Stimulated activated memory B cell treated with anti-CD40 and anti-IgM and Interleukin-4, amounts not matched to agents 10 μg/mL and 1 μg/mL and 100 μg/mL, for 72 hours (primary cell): ENCODE results near the gene PRICKLE2.

Experiments used
- ATAC-seq: fragments of 150-1000 bp; cut with Tn5 transposase; 2 replicates; pipeline ENCODE4 v1.10.0; 2021
- H3K27ac Mint-ChIP-seq: one replicate; pipeline ENCODE4 v1.8.0; 2022; ENCODE audit warnings: mild to moderate bottlenecking, mixed read lengths
- H3K27me3 Mint-ChIP-seq: one replicate; pipeline ENCODE4 v1.8.0; 2022; ENCODE audit warnings: mixed read lengths
- H3K36me3 Mint-ChIP-seq: one replicate; pipeline ENCODE4 v1.8.0; 2022; ENCODE audit warnings: mixed read lengths
- H3K4me1 Mint-ChIP-seq: one replicate; pipeline ENCODE4 v1.8.0; 2022; ENCODE audit warnings: mixed read lengths
- H3K4me3 Mint-ChIP-seq: one replicate; pipeline ENCODE4 v1.8.0; 2022; ENCODE audit warnings: mild to moderate bottlenecking, moderate library complexity, mixed read lengths
- H3K9me3 Mint-ChIP-seq: one replicate; pipeline ENCODE4 v1.8.0; 2022; ENCODE audit warnings: mixed read lengths

The PRICKLE2 gene

DNA sequence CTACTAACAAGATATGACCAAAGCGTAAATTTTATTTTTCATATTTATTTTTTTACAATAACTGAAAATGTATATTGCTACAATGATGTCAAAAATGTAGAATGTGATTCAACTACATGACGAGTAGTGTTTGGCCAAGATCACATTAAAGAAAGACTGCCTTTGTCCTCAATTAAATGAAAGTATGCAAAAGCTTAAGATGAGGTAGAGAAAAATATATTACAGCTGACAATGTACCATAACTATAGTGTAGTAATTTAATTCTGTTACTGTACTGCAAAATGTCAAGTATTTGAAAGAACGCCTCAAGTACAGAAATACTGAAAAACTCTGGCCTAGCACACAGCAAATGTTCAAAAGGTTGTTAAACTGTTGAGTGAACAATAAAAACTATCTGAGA is 9.7 kb downstream of the PRICKLE2 start:
- H3K9me3 Mint-ChIP-seq = no peaks in the 10 kb centered on the region

DNA sequence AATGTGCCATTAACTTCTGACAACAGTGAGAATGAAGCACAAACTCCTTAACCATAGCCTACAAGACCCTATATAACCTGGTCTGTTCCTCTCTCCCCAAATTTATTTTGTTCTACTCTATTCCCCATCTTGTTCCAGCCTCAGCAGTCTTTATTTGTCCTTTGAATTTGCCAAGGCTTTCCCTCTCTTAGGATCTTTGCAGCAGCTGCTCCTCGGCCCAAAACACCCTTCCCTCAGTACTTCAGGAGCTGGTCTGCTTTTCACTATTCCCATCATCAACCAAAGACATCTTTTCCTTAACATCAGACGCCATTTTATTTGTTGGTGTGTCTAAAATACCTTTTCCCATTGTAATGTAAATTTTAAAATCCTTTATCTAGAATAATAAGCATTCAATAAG is 10.2 kb downstream of the PRICKLE2 start:
- no peaks in the 10 kb centered on the region for H3K27me3 Mint-ChIP-seq
- no peaks in the 10 kb centered on the region for H3K36me3 Mint-ChIP-seq
- no peak overlapping the region for H3K4me3 Mint-ChIP-seq
- H3K9me3 Mint-ChIP-seq = no peaks in the 10 kb centered on the region
- H3K4me1 Mint-ChIP-seq = peaks cover 3% of the 10 kb centered on the region
- no peak for ATAC-seq
- no peak overlapping the region for H3K27ac Mint-ChIP-seq

More for the DNA sequence above, 9.7 kb downstream of the PRICKLE2 start:
- no peaks in the 10 kb centered on the region for H3K36me3 Mint-ChIP-seq
- no peak overlapping the region for H3K27ac Mint-ChIP-seq
- peaks cover 6% of the 10 kb centered on the region for H3K4me1 Mint-ChIP-seq
- no peaks in the 10 kb centered on the region for H3K27me3 Mint-ChIP-seq
- no peak for ATAC-seq
- H3K4me3 Mint-ChIP-seq = no peak overlapping the region

DNA sequence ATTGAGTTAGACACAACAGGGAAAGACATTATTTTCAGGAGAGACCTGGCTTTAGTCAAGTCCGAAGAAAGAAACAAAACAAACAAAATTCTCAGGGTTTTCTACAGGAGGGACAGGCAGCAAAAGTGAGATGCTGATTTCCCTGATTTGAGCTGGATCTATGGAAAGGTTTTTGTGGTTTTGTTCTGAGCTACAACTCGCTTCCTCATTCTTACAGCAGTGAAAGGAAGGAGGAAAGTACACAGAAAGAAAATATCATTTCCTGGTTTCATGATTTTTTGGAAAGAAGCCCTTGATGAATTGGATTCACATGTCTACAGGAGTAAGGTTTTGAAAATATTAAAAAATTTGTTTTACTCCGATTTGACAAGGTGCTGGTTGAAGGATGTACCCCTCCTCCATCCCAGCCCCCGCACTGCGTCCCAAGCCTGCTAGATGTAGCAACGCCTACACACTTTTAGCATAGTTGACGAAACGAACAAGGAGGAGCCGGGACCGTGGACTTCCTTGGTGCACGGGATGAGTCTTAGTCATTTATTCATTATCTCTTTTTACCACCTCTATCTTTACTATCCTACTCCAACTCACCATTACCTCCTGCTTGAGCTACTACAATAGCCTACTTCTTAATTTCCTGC is 10.8 kb downstream of the PRICKLE2 start:
- Mint-ChIP-seq H3K36me3 (no peaks in the 10 kb centered on the region), H3K4me1 (no peaks in the 10 kb centered on the region), H3K27ac (no peak overlapping the region), H3K27me3 (no peaks in the 10 kb centered on the region), H3K9me3 (no peaks in the 10 kb centered on the region), H3K4me3 (no peak overlapping the region)
- no peak for ATAC-seq

DNA sequence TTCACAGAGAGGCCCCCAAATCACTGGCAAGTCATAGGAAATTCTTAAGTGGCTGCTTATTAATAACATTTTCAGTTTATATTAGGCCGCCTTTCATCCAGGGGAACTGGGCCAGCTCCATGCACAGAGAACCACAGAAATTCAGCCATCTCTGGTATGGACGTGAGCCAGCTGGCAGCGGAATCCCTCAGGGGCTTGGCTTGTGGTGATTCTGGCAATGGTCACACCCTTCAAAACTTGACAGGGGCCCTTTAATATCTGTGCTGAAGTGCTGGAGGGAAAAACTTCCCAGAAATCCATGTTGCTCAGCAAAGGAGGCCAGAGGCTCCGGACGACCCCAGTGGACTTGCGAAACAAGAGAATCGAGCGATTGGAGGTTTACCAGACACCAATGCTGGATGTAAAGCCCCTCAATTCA is 11.3 kb downstream of the PRICKLE2 start:
- no peak overlapping the region for H3K4me3 Mint-ChIP-seq
- no peaks in the 10 kb centered on the region for H3K9me3 Mint-ChIP-seq
- ATAC-seq = no peak
- H3K4me1 Mint-ChIP-seq = no peaks in the 10 kb centered on the region
- no peaks in the 10 kb centered on the region for H3K36me3 Mint-ChIP-seq
- H3K27me3 Mint-ChIP-seq = no peaks in the 10 kb centered on the region
- H3K27ac Mint-ChIP-seq = no peak overlapping the region

DNA sequence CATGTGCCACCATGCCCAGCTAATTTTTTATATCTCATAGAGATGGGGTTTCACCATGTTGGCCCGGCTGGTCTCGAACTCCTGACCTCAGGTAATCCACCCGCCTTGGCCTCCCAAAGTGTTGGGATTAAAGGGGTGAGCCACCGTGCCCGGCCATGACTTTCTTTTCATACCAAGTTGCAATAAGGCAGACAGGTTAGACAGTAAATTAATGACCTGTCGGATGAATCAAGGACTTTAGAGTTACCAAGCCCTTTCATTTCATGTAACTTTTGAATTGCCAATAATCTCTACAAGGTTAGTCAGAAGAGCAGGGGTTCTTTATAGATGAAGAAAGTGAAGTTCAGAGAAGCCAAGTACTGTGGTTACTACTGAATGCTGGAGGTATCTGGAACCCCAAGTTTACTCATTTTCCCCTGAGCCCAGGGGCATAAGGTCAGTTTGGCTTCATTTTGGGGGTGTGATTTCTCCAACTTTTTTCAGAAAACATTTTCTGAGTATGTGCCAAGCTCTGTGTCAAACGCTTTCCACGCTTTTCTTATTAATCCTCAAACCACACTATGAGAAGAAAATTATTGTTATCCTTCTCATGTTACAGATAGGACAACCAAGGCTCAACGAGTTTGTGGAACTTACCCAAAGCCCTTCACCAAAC is 11.9 kb downstream of the PRICKLE2 start:
- no peak for ATAC-seq
- Mint-ChIP-seq H3K4me1 (no peaks in the 10 kb centered on the region), H3K36me3 (no peaks in the 10 kb centered on the region), H3K4me3 (no peak overlapping the region), H3K27me3 (no peaks in the 10 kb centered on the region), H3K9me3 (no peaks in the 10 kb centered on the region), H3K27ac (no peak overlapping the region)

DNA sequence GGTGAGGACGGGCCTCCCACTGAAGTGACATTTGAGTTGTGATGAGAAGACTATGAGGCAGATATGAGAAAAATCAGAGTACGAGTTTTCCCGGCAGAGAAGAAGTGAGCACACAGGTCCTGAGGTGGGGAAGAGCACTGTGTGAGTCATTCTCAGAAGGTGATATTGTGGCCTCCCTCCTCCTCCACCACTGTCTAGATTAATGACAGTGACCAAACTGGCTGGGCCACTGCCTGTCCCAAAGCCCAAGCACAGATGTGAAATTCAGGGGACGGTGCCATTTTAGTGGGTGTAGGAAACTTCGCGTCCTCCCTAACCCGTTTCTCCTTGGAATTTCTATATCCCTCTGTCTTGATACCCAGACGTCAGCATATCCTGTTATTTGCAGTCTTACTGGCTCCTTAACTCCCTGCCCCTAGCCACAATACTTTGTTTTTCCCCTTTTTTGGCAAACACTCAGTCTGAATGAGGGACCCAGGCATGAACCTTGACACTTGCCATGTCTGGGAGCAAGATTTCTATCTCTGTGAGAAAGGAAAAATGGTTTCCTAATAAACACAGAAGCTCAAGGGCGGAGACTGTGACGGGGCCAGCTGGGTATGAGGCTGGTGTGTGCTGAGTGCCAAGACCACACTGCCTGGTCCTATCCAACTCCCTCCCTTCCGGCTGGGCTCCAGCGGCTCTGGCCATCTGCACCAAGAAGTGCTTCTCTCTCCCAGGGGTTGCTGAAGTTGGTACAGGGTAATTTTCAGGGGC is 15.2 kb downstream of the PRICKLE2 start:
- Mint-ChIP-seq H3K4me1 (no peaks in the 10 kb centered on the region), H3K27ac (no peak overlapping the region), H3K36me3 (no peaks in the 10 kb centered on the region), H3K27me3 (no peaks in the 10 kb centered on the region), H3K4me3 (no peak overlapping the region), H3K9me3 (no peaks in the 10 kb centered on the region)
- no peak for ATAC-seq

DNA sequence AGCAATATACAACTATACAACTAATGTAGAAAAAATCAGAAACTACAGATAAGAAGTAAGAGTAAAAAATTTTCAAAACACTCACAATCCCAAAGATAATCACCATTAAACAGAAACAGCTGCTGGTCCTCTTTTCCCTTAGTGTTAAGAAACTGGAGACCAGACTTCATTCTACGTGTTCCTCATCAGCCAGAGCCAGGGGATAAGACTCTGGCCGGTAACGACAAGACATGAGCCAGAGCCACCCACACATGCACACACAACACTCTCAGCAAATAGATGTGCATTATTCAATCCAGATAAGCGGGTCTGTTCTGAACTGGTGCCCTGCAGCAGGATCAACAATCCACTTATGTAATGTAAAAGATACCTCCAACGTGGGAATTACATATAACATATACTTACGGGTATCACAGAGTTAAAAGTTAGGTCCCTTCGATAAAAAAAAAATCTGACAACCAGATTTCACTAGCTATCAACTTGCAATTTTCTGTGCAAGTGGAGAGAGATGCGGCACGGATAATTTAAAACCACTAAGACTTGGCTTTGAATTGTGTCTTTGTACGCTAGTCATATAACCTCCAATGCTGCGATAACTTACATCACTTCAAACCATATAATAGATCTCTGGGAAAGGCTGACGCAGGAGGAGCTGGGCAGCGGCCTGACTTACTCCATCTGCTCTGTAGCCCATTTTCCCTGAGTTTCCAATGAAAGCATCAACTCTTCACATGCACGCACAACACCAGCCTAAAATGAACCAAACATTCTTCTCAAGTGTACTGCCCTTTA is 17.8 kb downstream of the PRICKLE2 start:
- H3K4me3 Mint-ChIP-seq = no peak overlapping the region

DNA sequence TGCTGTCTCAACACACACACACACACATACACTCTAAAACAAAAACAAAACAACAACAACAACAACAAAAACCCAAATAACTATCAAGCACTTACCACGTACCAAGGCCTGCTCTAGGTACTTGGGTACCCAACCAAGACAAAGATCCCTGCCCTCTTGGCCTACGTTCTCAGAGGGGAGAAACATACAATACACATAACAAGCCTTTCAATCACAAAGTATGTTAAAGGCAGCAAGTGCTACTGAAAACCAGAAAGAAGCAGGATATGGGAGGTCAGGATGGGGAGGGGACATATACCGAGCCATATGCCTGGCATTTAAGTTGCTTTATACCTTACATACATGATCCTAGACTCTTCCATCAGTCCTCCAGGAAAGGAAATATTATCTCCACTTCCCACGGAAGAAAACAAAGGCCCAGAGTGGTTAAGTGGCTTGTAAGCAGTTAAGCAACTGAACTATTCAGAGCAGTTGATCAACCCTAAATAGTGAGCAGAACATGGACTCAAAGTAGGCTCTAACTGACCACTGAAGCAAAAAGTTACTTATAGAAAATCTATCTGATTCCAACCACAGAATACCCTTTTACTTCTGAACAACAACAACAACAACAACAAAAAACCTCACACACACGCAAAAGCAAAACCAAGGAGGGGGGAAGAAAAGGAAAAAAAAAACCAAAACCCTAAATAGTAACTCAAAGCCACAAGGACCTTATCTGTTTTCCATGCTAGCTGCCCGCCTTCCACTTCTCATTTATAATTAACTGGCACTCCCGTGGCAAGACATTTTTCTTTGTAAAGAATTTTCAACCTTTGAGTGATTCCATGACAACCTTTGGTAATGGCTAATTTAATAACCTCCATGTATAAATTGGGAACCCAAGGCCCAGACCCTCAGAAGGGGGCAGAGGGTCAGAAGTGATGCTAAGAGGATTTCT is 21.0 kb downstream of the PRICKLE2 start:
- H3K4me1 Mint-ChIP-seq = no peaks in the 10 kb centered on the region
- H3K27ac Mint-ChIP-seq = no peak overlapping the region
- no peak for ATAC-seq
- H3K4me3 Mint-ChIP-seq = no peak overlapping the region
- no peaks in the 10 kb centered on the region for H3K9me3 Mint-ChIP-seq
- no peaks in the 10 kb centered on the region for H3K36me3 Mint-ChIP-seq
- peaks cover 13% of the 10 kb centered on the region for H3K27me3 Mint-ChIP-seq

More for the DNA sequence above, 17.8 kb downstream of the PRICKLE2 start:
- Mint-ChIP-seq H3K36me3 (no peaks in the 10 kb centered on the region), H3K27ac (no peak overlapping the region), H3K9me3 (no peaks in the 10 kb centered on the region), H3K27me3 (peaks cover 13% of the 10 kb centered on the region), H3K4me1 (no peaks in the 10 kb centered on the region)
- no peak for ATAC-seq

DNA sequence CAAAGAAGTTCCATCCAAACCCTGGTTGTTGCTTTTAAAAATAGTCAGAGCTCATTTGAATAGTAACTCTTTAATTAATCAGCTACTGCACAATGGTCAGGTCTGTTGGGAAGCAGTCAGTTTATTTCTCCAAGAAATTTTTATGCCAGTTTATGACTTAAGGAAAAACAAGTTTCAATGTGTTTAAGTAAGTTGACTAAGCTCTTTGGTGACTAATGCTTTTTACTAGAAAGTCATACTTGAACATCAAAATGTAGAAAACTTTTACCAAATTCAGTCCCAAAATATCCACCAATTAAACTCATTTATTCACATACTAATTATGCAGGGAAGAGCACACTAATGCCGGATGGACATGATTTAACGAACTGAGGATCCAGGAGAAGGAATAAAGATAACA is 22.1 kb downstream of the PRICKLE2 start:
- Mint-ChIP-seq H3K36me3 (peaks cover 6% of the 10 kb centered on the region), H3K9me3 (no peaks in the 10 kb centered on the region), H3K4me3 (no peak overlapping the region), H3K27me3 (peaks cover 13% of the 10 kb centered on the region), H3K4me1 (no peaks in the 10 kb centered on the region), H3K27ac (no peak overlapping the region)
- no peak for ATAC-seq

DNA sequence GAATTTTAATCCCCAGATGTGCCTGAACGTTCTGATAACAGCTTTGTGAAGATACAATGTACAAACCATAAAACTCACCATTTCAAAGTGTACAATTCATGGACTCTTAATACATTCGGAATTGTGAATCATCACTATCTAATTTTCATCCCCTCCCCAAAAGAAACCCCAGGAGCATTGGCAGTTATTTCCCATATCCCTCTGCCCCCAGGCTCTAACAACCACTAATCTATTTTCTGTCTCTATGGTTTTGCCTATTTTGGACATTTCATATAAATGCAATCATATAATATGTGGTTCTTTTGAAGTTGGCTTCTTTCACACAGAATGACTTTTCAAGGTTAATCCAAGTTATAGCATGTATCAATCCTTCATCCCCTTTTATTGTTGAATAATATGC is 25.3 kb downstream of the PRICKLE2 start:
- peaks cover 12% of the 10 kb centered on the region for H3K36me3 Mint-ChIP-seq
- no peak for ATAC-seq
- H3K4me1 Mint-ChIP-seq = no peaks in the 10 kb centered on the region
- H3K4me3 Mint-ChIP-seq = no peak overlapping the region
- H3K27ac Mint-ChIP-seq = no peak overlapping the region
- H3K27me3 Mint-ChIP-seq = peaks cover 13% of the 10 kb centered on the region
- peaks cover 3% of the 10 kb centered on the region for H3K9me3 Mint-ChIP-seq

DNA sequence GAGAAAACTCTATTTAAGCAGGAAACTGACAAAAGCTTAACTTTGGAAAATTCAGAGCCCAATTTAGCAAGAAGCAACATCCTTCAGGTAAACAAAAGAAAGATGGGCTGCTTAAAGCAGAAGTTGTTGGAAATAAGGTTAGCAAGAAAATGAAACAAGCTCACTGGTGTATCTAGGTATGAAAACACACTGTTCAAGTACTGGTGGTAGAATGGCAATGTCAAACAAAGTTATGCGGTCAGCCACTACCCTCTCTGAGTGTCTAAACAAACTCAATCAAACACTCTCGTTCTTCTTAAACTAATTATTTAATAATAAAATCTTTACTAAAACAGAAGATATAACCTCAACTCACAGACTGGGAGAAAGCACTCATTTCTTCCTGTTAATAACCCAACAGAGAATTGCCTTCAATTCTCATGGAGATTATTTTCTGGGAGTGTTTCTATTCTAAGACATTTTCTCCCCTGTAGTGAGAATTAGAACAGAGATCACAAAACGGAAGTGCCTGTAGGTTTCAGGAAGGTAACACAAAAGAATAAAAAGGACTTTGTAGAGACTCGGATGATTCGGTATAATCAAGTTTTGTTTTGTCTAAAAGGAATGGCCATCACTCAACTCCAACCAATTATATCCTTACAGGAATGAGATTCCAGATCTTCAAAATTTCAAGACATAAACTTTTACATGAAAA is 28.9 kb downstream of the PRICKLE2 start:
- H3K27ac Mint-ChIP-seq = no peak overlapping the region

DNA sequence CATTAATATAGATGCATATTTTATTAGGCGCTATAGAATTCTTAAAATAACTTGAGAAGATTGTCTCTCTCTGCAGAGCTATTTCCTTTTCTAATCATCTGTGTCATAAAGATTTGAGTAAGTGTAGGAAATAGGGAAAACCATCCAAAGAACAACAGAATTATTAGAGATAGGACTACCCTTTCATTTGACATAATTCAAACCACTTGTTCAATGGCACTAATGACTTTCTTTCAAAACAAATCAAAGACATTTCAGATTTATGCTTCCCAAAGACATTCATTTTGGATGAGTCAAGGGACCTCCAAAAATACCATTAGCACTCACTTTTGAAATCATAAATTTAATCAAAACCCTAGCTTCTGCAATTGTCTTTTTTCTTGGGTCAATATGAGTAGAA is 29.5 kb downstream of the PRICKLE2 start:
- Mint-ChIP-seq H3K4me1 (no peaks in the 10 kb centered on the region), H3K27me3 (no peaks in the 10 kb centered on the region), H3K27ac (no peak overlapping the region), H3K4me3 (no peak overlapping the region), H3K36me3 (peaks cover 17% of the 10 kb centered on the region), H3K9me3 (peaks cover 5% of the 10 kb centered on the region)
- no peak for ATAC-seq

More for the DNA sequence above, 28.9 kb downstream of the PRICKLE2 start:
- Mint-ChIP-seq H3K36me3 (peaks cover 17% of the 10 kb centered on the region), H3K4me1 (no peaks in the 10 kb centered on the region), H3K9me3 (peaks cover 5% of the 10 kb centered on the region), H3K4me3 (no peak overlapping the region), H3K27me3 (no peaks in the 10 kb centered on the region)
- ATAC-seq = no peak

DNA sequence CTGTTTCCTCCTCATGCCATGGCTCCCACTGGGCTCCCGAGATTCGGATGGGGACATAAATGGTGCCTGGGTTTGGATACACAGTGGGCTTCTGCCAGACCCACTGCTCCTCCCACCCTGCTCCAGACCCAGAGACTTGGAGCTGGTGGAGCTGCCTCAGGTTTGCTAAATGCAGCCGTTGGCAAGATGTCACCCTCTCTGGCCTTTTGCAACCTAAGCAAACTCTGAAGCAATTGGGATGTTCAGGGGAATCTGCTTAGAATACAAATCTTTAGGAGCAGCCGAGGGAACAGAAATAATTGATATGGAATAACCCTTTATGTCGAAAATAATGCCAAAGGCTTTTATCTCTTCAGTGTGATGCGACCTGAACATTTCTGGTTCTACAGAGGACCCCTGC is 33.4 kb downstream of the PRICKLE2 start:
- H3K4me1 Mint-ChIP-seq = no peaks in the 10 kb centered on the region
- H3K27me3 Mint-ChIP-seq = no peaks in the 10 kb centered on the region
- H3K36me3 Mint-ChIP-seq = peaks cover 5% of the 10 kb centered on the region
- ATAC-seq = no peak
- H3K4me3 Mint-ChIP-seq = no peak overlapping the region
- H3K9me3 Mint-ChIP-seq = peaks cover 3% of the 10 kb centered on the region
- H3K27ac Mint-ChIP-seq = no peak overlapping the region
